NCI-H2196 (cell line): ENCODE results near the gene TMEM131L.
"Not testable (repeated sequence)": the region's sequence is repeated elsewhere in the genome, so short reads cannot be mapped to it uniquely, and the experiment has no call there.

Source experiments
- DNase-seq: peaks from one replicate; lab custom pipeline; 2025; ENCODE audit not compliant: unreplicated experiment; lab: John Stamatoyannopoulos, UW

TMEM131L gene

GRCh38 chr4:153539422-153539821, 73.3 kb downstream of the TMEM131L start:
- no peak for DNase-seq

- DNase-seq: no peak
Measured at GRCh38 chr4:153541456-153542096, 75.4 kb downstream of the TMEM131L start.

GRCh38 chr4:153542131-153542530, 76.0 kb downstream of the TMEM131L start:
- no peak for DNase-seq

GRCh38 chr4:153542834-153543233, 76.7 kb downstream of the TMEM131L start:
- no peak for DNase-seq

- no peak for DNase-seq
Measured at GRCh38 chr4:153543351-153543750, 77.2 kb downstream of the TMEM131L start.

- DNase-seq: no peak
Measured at GRCh38 chr4:153545822-153546221, 79.7 kb downstream of the TMEM131L start.

GRCh38 chr4:153546280-153546679, 80.1 kb downstream of the TMEM131L start:
- DNase-seq: no peak

GRCh38 chr4:153547520-153547919, 81.4 kb downstream of the TMEM131L start:
- DNase-seq: no peak

- not testable (repeated sequence) for DNase-seq
Measured at GRCh38 chr4:153548907-153549306, 82.7 kb downstream of the TMEM131L start.

GRCh38 chr4:153549405-153549804, 83.2 kb downstream of the TMEM131L start:
- DNase-seq: no peak

- no peak for DNase-seq
Measured at GRCh38 chr4:153553155-153553818, 87.1 kb downstream of the TMEM131L start.

GRCh38 chr4:153553819-153554170, 87.6 kb downstream of the TMEM131L start:
- no peak for DNase-seq

- DNase-seq: no peak
Measured at GRCh38 chr4:153555730-153556434, 89.7 kb downstream of the TMEM131L start.

GRCh38 chr4:153556435-153556815, 90.3 kb downstream of the TMEM131L start:
- no peak for DNase-seq

- DNase-seq: no peak
Measured at GRCh38 chr4:153560908-153561307, 94.7 kb downstream of the TMEM131L start.

- DNase-seq: no peak
Measured at GRCh38 chr4:153564630-153565525, 98.7 kb downstream of the TMEM131L start.

GRCh38 chr4:153566631-153567150, 100.5 kb downstream of the TMEM131L start:
- no peak for DNase-seq

GRCh38 chr4:153567660-153568059, 101.5 kb downstream of the TMEM131L start:
- not testable (repeated sequence) for DNase-seq

- DNase-seq: no peak
Measured at GRCh38 chr4:153570228-153570973, 104.2 kb downstream of the TMEM131L start.

- DNase-seq: no peak
Measured at GRCh38 chr4:153571006-153571545, 104.9 kb downstream of the TMEM131L start.
